HG03354 (cell line): ENCODE data around the gene DRGX.

ENCODE experiments used
- ATAC-seq: cut with Tn5 transposase; IDR thresholded peaks from one replicate; pipeline ENCODE4 v1.9.1; 2021; ENCODE audit warnings: mild to moderate bottlenecking; ENCODE audit not compliant: unreplicated experiment, poor library complexity, severe bottlenecking

DRGX gene

DNA sequence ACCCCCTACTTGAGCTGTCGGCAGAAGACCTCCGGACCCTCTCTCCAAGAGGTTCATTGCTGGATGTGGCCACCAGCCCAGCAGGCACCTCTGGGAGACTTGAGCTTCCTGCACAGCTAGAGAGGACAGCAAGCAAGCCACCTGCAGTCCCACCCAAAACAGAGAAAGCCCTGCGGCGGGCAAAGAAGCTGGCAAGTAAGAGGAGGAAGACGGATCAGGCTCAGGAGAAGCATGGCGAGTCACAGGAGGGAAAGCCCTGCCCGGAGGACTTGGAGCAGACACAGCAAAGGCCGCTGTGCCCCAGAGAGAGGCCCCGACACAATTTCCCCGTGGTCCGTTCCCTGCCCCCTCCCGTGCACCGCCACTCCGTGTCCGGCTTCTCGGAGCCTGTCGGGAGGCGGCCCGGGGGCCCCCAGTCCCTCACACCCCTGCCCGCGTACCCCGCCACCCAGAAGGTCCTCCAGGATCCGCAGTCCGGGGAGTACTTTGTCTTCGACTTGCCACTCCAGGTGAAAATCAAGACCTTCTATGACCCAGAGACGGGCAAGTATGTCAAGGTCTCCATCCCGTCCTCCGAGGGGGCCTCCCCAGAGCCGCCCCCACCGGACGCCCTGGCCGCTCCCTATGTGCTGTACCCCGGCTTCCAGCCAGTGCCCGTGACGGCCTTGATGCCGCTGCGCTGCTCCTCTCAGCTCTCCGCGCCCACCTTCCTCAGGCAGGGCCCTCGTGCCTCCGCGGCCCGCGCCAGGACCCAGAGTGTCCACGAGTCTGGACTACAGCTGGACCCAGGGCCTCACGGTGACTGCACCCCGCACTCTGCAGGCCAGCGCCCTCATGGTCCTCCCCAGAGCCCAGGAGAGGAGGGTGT, 69.7 kb downstream of the DRGX start:
- ATAC-seq: no peak

GRCh38 chr10:49325131-49325915, 70.6 kb downstream of the DRGX start:
- no peak for ATAC-seq

GRCh38 chr10:49324711-49325110, 71.2 kb downstream of the DRGX start:
- no peak for ATAC-seq

DNA sequence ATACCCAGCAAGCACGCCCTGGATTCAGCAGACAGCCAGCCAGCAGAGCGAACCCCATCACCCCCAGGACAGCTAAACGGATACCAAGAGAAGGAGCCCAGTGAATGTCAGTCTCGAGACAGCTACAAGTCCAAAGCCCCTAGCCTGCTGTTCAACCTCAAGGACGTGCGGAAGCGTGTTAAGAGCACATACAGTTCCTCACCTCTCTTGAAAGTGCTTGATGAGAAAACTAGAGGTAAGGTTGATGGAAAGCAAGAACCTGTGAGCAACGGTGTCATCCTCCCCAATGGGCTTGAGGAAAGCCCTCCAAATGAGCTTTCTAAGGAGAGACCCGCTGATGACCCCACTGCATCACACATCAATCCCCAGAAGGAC, 72.0 kb downstream of the DRGX start:
- ATAC-seq: no peak

DNA sequence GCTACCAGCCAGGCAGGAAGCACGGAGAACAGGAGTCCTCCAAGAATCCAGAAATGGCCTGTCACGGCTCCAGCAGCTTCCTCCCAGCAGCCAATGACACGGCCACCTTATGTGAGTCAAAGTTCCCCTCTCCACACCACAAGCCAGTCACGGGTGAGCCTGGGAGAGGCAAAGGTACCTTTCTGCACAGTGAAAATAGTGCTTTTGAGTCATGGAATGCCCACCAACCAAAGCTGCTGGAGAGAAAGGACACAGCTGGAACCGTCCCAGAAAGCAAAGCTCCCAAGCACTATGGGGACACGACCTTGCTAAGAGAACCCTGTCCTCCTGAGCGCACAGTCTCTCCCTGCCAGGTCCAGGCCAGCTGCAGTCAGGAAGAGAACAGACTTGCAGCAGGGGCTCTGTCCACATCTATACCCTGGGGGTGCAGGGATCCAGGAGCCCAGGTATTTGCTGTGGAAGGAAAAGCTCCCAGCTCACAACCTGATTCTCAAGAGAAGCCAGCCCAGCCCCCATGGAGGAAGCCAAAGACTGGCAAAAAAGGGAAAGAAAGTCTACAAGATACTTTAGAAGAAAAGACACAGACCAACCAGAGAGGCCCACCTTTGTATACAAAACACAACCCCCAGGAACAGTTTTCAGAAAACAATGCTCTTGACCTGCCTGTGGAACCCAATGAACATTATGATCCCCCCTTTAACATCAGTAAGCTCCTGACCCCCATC, 72.6 kb downstream of the DRGX start:
- no peak for ATAC-seq

DNA sequence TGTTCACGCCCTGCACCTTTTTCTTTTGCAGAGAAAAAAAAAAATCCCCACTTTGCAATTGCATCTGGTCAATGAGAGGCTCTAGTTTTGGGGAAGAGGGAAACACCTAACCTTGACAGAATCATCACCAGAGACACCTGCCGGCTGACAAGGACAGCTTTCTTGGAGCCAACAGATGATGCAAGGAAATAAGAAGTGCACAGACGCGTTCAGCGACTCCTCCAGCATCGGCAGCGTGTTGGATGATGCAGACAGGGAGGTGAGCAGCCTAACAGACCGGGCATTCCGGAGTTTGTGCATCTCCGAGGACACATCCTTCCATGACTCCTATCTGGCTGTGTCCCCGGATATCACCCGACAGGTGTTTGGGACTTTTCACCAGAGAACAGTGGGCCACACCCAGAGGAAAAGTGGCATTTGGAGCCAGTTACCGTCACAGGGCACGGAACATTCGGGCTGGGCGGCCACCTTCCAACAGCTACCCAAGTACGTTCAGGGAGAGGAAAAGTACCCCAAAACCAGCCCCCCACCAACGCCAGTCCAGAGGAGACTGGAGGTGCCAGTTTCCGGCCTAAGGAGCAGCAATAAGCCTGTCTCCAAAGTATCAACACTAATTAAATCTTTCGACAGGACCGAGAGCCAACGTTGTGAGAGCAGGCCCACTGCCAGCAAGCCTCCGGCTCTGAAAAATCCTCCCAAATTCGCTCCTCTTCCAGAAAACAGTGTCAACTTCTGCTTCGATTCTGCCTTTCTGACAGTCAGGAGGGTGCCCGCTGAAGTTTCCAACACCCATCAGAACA, 73.3 kb downstream of the DRGX start:
- no peak for ATAC-seq

DNA sequence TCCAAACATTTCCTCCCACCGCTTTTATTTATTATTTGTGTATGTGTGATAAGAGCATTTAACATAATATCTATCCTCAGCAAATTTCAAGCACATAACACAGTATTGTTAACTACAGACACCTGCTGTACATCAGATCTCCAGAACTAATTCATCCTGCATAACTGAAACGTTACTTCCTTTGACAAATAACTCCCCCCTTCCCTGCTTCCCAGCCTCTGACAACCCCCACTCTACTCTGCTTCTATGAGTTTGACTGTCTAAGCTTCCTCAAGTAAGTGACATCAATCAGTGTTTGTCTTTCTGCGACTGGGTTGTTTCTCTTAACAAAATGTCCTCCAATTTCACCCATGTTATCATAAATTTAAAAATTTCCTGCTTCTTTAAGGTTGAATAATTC, 74.9 kb downstream of the DRGX start:
- ATAC-seq: no peak

GRCh38 chr10:49320191-49320590, 75.7 kb downstream of the DRGX start:
- no peak for ATAC-seq

GRCh38 chr10:49319206-49319605, 76.7 kb downstream of the DRGX start:
- ATAC-seq: no peak

GRCh38 chr10:49318755-49319154, 77.1 kb downstream of the DRGX start:
- no peak for ATAC-seq

DNA sequence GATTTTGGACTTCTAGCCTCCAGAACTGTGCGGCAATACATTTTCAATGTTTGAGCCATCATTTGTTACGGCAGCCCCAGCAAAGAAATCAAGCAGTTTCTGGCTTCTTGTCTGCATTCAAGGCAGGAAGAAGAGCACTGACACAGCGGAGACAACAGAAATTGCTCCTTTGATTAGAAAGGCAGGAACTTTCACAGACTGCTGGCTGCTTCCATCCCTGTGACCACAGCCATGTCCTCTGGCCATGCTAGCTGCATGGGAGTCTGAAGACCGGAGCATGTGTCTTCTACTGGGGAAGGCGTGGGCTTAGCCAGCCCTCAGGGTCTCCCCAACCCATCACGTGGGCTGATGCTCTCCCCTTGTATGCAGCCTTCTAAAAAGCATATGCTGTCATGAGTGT, 77.9 kb downstream of the DRGX start:
- no peak for ATAC-seq

DNA sequence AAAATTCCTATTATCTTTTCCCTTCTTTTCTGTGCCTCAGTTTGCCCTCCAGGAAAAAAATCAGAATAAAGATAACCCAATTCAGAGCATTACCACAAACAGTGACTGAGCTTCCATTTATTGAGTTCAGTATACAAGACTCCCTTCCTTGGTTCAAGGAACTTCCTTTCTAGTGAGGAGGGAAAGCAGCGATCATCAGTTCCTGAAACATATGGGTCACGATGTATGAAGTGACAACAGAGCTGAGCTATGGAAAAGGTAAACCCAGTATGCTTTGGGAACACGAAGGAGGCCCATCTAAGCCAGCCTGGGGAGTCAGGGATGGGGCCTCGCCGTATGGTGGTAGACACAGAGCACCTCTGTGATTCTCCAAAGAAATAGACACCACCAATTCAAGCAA, 81.1 kb downstream of the DRGX start:
- no peak for ATAC-seq
